OCI-LY1 (cell line): ENCODE results near the gene LAMTOR1.

Source experiments
- H2AFZ ChIP-seq: fragments of 200-600 bp; sonication (generic), shearing (Covaris generic); 2 replicates; pipeline ENCODE4 v1.6.0; 2014; ENCODE audit warnings: antibody characterized with exemption, mild to moderate bottlenecking, low read length
- H3F3A ChIP-seq: fragments of 200-600 bp; sonication (generic), shearing (Covaris generic); 2 replicates; pipeline ENCODE4 v1.6.0; 2014; ENCODE audit warnings: mild to moderate bottlenecking, antibody characterized with exemption, low read length, moderate library complexity; ENCODE audit not compliant: insufficient read depth
- H3K27ac ChIP-seq: fragments of 200-600 bp; sonication (generic); 2 replicates; pipeline ENCODE4 v1.5.1; 2014; ENCODE audit warnings: low read length, mixed run types, mild to moderate bottlenecking, low read depth; ENCODE audit not compliant: poor library complexity, severe bottlenecking
- H3K27me3 ChIP-seq: fragments of 200-600 bp; sonication (generic); 2 replicates; pipeline ENCODE4 v1.6.0; 2014; ENCODE audit warnings: antibody characterized with exemption, mild to moderate bottlenecking, low read length, moderate library complexity; ENCODE audit not compliant: insufficient read depth
- H3K36me3 ChIP-seq: fragments of 200-600 bp; sonication (generic); 2 replicates; pipeline ENCODE4 v1.6.1; 2014; ENCODE audit warnings: mild to moderate bottlenecking, antibody characterized with exemption, low read length, moderate library complexity, mixed read lengths; ENCODE audit not compliant: insufficient read depth
- H3K4me1 ChIP-seq: fragments of 200-600 bp; sonication (generic); 2 replicates; pipeline ENCODE4 v1.5.1; 2014; ENCODE audit warnings: mild to moderate bottlenecking, low read length, moderate library complexity; ENCODE audit not compliant: insufficient read depth, severe bottlenecking
- H3K4me2 ChIP-seq: fragments of 200-600 bp; sonication (generic), shearing (Covaris generic); 2 replicates; pipeline ENCODE4 v1.6.1; 2014; ENCODE audit warnings: low read length
- H3K4me3 ChIP-seq: fragments of 200-600 bp; sonication (generic); 2 replicates; pipeline ENCODE4 v1.5.1; 2014; ENCODE audit warnings: low read length, low read depth, mild to moderate bottlenecking, mixed read lengths; ENCODE audit not compliant: poor library complexity, severe bottlenecking
- H3K79me2 ChIP-seq: fragments of 200-600 bp; shearing (Covaris generic); 2 replicates; pipeline ENCODE4 v1.6.1; 2016; ENCODE audit warnings: mixed run types, low read length, mixed read lengths; ENCODE audit not compliant: insufficient read depth
- H3K9ac ChIP-seq: fragments of 200-600 bp; sonication (generic), shearing (Covaris generic); 2 replicates; pipeline ENCODE4 v1.6.1; 2014; ENCODE audit warnings: mild to moderate bottlenecking, low read length, mixed read lengths
- H3K9me2 ChIP-seq: fragments of 200-600 bp; sonication (generic), shearing (Covaris generic); 2 replicates; pipeline ENCODE4 v1.6.1; 2014; ENCODE audit warnings: low read depth, mild to moderate bottlenecking, low read length, mixed read lengths
- H3K9me3 ChIP-seq: fragments of 200-600 bp; shearing (Covaris generic); 2 replicates; pipeline ENCODE4 v1.6.1; 2014; ENCODE audit warnings: low read length, mixed read lengths
- H4K20me1 ChIP-seq: fragments of 200-600 bp; sonication (generic), shearing (Covaris generic); 2 replicates; pipeline ENCODE4 v1.6.0; 2016; ENCODE audit warnings: mild to moderate bottlenecking, low read length; ENCODE audit not compliant: insufficient read depth
- EZH2 ChIP-seq: fragments of 200-600 bp; sonication (generic), shearing (Covaris generic); IDR thresholded peaks from 2 replicates; pipeline ENCODE4 v1.8.0; 2017; ENCODE audit warnings: borderline replicate concordance, mixed run types, mild to moderate bottlenecking, antibody characterized with exemption, low read length, moderate library complexity, mixed read lengths
- TF ChIP-seq, protein P1 (sequence below): fragments of 200-600 bp; sonication (generic), shearing (Covaris generic); IDR thresholded peaks from 2 replicates; pipeline ENCODE4 v1.5.1; 2017; ENCODE audit warnings: mild to moderate bottlenecking, antibody characterized with exemption, low read length, moderate library complexity, mixed read lengths

The LAMTOR1 gene

DNA sequence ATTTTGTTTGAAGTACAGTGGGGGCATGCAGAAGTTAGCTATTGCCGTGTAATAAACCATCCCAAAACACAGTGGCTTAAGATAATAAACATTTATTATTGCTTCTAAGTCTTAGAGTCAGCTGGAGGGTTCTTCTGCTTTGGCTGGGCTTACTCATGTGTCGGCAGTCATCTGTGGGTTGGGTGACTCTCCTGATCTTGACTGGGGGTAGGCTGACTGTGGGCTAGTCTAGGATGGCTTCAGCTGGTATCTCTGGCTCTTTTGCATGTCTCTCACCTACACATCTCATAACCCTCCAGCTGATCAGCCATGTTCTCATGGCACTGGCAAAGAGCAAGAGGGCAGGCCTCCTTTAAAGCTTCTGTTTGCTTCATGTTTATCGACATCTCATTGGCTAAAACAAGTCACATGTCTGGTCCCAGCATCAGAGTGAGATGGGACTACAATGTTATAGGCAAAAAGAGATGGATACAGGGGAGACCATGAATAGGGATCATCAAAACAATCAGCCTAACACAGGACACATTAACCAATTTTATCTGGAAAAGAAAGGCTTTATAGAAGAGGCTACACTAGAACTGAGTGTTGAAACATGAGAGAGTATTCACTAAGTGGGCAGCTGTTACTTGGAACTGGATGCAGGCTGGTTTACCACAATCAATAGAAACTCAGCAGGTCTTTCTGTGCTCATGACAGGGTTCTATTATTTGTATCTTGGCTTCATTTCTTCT is 17.3 kb downstream of the LAMTOR1 start:
- Histone ChIP-seq H3K27ac (no peak overlapping the region), H2AFZ (no peak overlapping the region), H3K4me2 (no peak overlapping the region), H3K9ac (no peak overlapping the region), H3K4me1 (peaks cover 14% of the 10 kb centered on the region), H3K9me3 (no peaks in the 10 kb centered on the region), H3K79me2 (no peaks in the 10 kb centered on the region), H3F3A (no peaks in the 10 kb centered on the region), H3K9me2 (no peaks in the 10 kb centered on the region), H4K20me1 (no peaks in the 10 kb centered on the region), H3K36me3 (peaks cover 27% of the 10 kb centered on the region; the same call in 1 of the 2 replicates), H3K4me3 (no peak overlapping the region), H3K27me3 (no peaks in the 10 kb centered on the region)
- TF ChIP-seq, protein P1, sequence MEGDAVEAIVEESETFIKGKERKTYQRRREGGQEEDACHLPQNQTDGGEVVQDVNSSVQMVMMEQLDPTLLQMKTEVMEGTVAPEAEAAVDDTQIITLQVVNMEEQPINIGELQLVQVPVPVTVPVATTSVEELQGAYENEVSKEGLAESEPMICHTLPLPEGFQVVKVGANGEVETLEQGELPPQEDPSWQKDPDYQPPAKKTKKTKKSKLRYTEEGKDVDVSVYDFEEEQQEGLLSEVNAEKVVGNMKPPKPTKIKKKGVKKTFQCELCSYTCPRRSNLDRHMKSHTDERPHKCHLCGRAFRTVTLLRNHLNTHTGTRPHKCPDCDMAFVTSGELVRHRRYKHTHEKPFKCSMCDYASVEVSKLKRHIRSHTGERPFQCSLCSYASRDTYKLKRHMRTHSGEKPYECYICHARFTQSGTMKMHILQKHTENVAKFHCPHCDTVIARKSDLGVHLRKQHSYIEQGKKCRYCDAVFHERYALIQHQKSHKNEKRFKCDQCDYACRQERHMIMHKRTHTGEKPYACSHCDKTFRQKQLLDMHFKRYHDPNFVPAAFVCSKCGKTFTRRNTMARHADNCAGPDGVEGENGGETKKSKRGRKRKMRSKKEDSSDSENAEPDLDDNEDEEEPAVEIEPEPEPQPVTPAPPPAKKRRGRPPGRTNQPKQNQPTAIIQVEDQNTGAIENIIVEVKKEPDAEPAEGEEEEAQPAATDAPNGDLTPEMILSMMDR, result no peak
- TF ChIP-seq EZH2, result no peak

DNA sequence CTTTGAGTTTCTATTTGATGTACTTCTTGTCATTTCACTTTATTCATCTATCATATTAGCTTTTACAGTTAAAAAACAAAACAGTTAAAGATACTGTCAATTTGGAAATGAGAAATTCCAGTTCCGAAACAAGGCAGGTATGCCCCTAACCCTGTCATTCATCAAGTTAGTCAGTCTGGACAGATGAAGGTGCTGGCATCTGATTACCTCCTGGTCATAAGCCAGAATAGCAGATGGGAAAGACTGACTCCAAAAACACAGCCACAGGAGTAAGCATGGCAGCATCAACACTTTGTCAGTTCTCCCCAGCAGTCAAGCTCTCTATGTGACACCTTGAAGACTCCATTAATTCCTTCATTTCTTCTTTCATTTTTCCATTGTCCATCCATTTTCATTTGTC is 18.1 kb downstream of the LAMTOR1 start:
- H3K9me3 ChIP-seq, result no peaks in the 10 kb centered on the region
- H3K79me2 ChIP-seq, result peaks cover under 1% of the 10 kb centered on the region
- TF ChIP-seq, protein P1, result no peak
- TF ChIP-seq EZH2, result no peak
- no peak overlapping the region for H3K4me2 ChIP-seq
- H3F3A ChIP-seq, result no peaks in the 10 kb centered on the region
- peaks cover 18% of the 10 kb centered on the region; the same call in 1 of the 2 replicates for H3K36me3 ChIP-seq
- no peak overlapping the region for H3K4me3 ChIP-seq
- peaks cover 14% of the 10 kb centered on the region for H3K4me1 ChIP-seq
- H3K27me3 ChIP-seq, result no peaks in the 10 kb centered on the region
- H3K27ac ChIP-seq, result no peak overlapping the region
- no peak overlapping the region for H3K9ac ChIP-seq
- H2AFZ ChIP-seq, result no peak overlapping the region
- no peaks in the 10 kb centered on the region for H4K20me1 ChIP-seq
- no peaks in the 10 kb centered on the region for H3K9me2 ChIP-seq

- Histone ChIP-seq H3K79me2 (peaks cover 9% of the 10 kb centered on the region), H3K27ac (no peak overlapping the region)
Observed at GRCh38 chr11:72084076-72084475, 19.0 kb downstream of the LAMTOR1 start.

More at GRCh38 chr11:72084076-72084475, 19.0 kb downstream of the LAMTOR1 start:
- no peak overlapping the region for H2AFZ ChIP-seq
- H3K9me2 ChIP-seq, result no peaks in the 10 kb centered on the region
- H3K4me3 ChIP-seq, result no peak overlapping the region
- H3K4me1 ChIP-seq, result peaks cover 15% of the 10 kb centered on the region
- H3K9me3 ChIP-seq, result no peaks in the 10 kb centered on the region
- H3K36me3 ChIP-seq, result peaks cover 9% of the 10 kb centered on the region; the same call in 1 of the 2 replicates
- no peaks in the 10 kb centered on the region for H4K20me1 ChIP-seq
- no peak for TF ChIP-seq EZH2
- TF ChIP-seq, protein P1, result no peak
- no peak overlapping the region for H3K9ac ChIP-seq
- H3K27me3 ChIP-seq, result no peaks in the 10 kb centered on the region
- H3F3A ChIP-seq, result no peaks in the 10 kb centered on the region
- no peak overlapping the region for H3K4me2 ChIP-seq
